ENCODE data around the gene HSD17B3.
A peak's percentile ranks its signal among the peaks of the same experiment; 100 is the strongest.

The HSD17B3 gene

GRCh38 chr9:96342571-96343245, 40.7 kb upstream of the HSD17B3 start:
- DNase-seq (ENCODE audit: low read depth), result no peak
- no peak for TF ChIP-seq CTCF (IDR thresholded peaks at IDR 0.05; ENCODE audit: control insufficient read depth, insufficient read depth, low read depth, low read length, missing control alignments)
- H3K4me3 ChIP-seq (ENCODE audit: control insufficient read depth, low read depth, low read length), result no peak overlapping the region

GRCh38 chr9:96340707-96341106, 38.7 kb upstream of the HSD17B3 start:
- no peak for DNase-seq (ENCODE audit: low read depth)
- no peak for TF ChIP-seq CTCF (IDR thresholded peaks at IDR 0.05; ENCODE audit: control insufficient read depth, insufficient read depth, low read depth, low read length, missing control alignments)
- H3K4me3 ChIP-seq (ENCODE audit: control insufficient read depth, low read depth, low read length), result no peak overlapping the region

GRCh38 chr9:96338299-96338698, 36.3 kb upstream of the HSD17B3 start:
- no peak overlapping the region for H3K4me3 ChIP-seq (ENCODE audit: control insufficient read depth, low read depth, low read length)
- DNase-seq (ENCODE audit: low read depth), result no peak
- TF ChIP-seq CTCF (IDR thresholded peaks at IDR 0.05; ENCODE audit: control insufficient read depth, insufficient read depth, low read depth, low read length, missing control alignments), result no peak

- H3K4me3 ChIP-seq (ENCODE audit: control insufficient read depth, low read depth, low read length), result no peak overlapping the region
- TF ChIP-seq CTCF (IDR thresholded peaks at IDR 0.05; ENCODE audit: control insufficient read depth, insufficient read depth, low read depth, low read length, missing control alignments), result no peak
- no peak for DNase-seq (ENCODE audit: low read depth)
Observed at GRCh38 chr9:96333958-96334357, 32.0 kb upstream of the HSD17B3 start.

GRCh38 chr9:96331236-96331947, 29.4 kb upstream of the HSD17B3 start:
- DNase-seq (ENCODE audit: low read depth), result no peak
- no peak for TF ChIP-seq CTCF (IDR thresholded peaks at IDR 0.05; ENCODE audit: control insufficient read depth, insufficient read depth, low read depth, low read length, missing control alignments)
- H3K4me3 ChIP-seq (ENCODE audit: control insufficient read depth, low read depth, low read length), result no peak overlapping the region

GRCh38 chr9:96327694-96328352, 25.8 kb upstream of the HSD17B3 start:
- DNase-seq (ENCODE audit: low read depth), result no peak
- H3K4me3 ChIP-seq (ENCODE audit: control insufficient read depth, low read depth, low read length), result no peak overlapping the region
- TF ChIP-seq CTCF (IDR thresholded peaks at IDR 0.05; ENCODE audit: control insufficient read depth, insufficient read depth, low read depth, low read length, missing control alignments), result peak; percentile 71
